NCI-H82 treated with DMSO at 0.1 percent for 48 hours (cell line): ENCODE results near the gene PPP1R14C.

ENCODE experiments used
- DNase-seq: peaks from one replicate; lab custom pipeline; 2025; ENCODE audit not compliant: unreplicated experiment; lab: John Stamatoyannopoulos, UW

PPP1R14C gene

GRCh38 chr6:150290429-150290828 lies 147.6 kb downstream of the PPP1R14C start:
- DNase-seq: no peak

DNA sequence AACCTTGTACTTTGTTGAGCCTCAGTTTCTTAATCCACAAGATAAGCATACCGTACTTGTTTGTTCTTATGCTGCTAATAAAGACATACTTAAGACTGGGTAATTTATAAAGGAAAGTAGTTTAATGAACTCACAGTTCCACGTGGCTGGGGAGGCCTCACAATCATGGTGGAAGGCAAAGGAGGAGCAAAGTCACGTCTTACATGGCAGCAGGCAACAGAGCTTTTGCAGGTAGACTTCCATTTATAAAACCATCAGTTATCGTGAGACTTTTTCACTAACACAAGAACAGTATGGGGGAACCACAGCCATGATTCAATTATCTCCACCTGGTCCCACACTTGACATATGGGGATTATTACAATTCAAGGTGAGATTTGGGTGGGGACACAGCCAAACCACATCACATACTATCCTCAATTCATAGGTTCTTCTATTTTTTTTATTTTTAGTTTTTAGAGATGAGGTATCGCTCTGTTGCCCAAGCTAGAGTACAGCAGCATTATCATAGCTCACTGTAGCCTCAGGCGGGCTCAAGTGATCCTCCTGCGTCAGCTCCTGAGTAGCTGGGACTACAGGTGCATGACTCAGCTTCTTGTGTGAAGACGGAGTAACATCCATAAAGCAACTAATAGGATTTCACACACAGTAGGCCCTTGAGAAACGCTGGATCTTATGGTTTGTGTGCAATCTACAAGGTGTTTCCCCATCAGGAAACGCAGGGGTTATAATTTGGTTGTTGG lies 149.3 kb downstream of the PPP1R14C start:
- DNase-seq: no peak

GRCh38 chr6:150293019-150293418 lies 150.2 kb downstream of the PPP1R14C start:
- no peak for DNase-seq

GRCh38 chr6:150293423-150294173 lies 150.8 kb downstream of the PPP1R14C start:
- DNase-seq: no peak

GRCh38 chr6:150296890-150297289 lies 154.0 kb downstream of the PPP1R14C start:
- no peak for DNase-seq

- DNase-seq: no peak
These were observed 154.6 kb downstream of the PPP1R14C start for GRCh38 chr6:150297327-150298029.

- DNase-seq: no peak
These were observed 155.2 kb downstream of the PPP1R14C start for GRCh38 chr6:150298030-150298380.

- no peak for DNase-seq
These were observed 155.8 kb downstream of the PPP1R14C start for GRCh38 chr6:150298676-150299075.
